NCI-H2227 (cell line): ENCODE results near the gene TNRC6B.

ENCODE experiments used
- DNase-seq: peaks from one replicate; lab custom pipeline; 2025; ENCODE audit not compliant: unreplicated experiment; lab: John Stamatoyannopoulos, UW

The TNRC6B gene

DNA sequence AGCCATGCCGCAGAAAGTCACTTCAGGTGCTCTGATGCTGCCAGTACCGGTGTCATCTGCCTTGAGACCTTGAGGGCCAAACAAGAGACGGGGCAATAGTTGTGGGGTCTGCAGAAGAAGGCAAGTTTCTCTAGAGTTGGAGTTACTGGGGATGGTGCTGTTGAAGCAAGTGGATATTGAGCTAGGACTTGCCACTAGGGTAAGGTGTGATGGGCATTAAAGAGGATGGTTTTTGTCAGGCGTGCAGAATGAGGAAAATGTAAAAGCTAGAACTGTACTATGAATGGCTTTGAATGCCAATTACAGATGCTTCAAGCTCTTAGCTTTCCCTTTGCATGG, 61.6 kb downstream of the TNRC6B start:
- DNase-seq = no peak

DNA sequence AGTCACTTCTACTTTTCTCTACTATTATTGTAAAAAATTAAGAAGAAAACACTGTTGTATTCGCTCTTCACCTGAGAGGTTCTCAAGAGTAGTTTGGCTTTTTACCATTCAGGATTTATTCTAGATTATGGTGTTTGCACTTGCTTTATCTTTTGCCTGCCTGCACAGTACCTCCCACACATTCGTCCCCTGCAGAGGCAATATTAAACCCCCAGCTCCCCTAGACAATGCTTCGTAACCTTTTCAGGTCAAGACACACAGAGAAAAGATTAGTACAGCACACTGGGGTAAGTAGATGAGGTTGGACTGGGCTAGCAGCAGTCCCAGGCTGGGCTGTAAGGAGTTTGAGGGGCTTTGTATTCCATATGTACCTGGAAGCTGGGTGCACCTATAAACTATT, 62.4 kb downstream of the TNRC6B start:
- DNase-seq = no peak

DNA sequence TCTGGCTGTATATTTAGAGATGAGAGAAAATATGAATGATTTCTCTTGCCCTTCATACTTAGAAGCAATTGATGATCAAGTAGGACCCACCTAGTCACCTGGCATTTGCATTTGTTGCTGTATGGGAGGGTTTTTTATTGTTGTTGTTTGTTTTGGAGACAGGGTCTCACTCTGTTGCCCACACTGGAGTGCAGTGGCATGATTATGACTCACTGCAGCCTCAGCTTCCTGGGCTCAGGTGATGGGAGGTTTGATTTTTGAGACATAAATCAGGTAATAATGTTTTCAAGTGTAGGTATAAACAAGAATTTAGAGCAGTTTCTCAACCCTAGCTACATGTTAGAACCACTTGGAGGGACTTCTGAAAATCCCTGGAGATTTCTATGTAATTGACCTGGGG, 63.0 kb downstream of the TNRC6B start:
- no peak for DNase-seq

DNA sequence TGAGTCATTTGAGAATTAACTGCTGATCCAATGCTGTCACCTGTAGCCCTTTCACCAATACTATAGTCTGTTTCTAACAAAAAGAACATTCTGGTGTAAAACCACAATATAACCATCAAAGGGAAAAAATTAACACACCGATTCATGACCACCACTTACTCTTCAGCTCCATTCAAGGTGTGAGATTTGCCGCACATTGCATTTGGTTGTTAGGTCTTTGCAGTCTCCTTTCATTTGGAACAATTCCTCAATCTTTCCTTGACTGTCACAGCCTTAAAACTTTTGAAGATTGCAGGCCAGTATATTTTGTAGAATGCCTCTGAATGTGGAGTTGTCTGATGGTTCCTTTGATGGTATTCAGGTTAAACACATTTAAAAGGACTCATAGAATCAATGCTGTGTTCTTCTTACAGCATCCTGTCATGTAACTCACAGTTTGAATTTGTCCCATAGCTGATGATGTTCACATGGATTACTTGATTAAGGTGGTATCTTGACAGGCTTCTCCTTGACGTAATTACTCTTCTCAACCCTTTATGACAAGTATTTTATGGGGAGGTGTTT, 63.6 kb downstream of the TNRC6B start:
- DNase-seq = no peak

DNA sequence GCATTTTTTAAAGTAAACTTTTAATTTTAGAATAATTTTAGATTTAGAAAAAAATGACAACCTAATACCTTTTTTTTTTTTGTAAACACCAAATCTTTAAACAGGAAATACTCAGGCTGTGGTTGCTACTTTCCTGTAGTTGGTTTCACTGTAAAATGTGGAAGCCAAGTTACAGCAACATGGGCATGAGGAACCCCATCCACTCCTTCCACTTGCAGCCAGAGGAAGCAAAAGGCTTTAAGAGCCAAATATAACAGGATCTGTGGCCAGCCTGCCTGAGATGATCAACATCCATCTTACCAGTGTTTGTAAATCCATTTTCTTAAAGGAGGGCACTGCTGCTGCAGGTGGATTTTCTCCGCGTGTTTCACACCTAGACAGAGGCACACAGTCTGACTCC, 66.2 kb downstream of the TNRC6B start:
- DNase-seq = no peak

DNA sequence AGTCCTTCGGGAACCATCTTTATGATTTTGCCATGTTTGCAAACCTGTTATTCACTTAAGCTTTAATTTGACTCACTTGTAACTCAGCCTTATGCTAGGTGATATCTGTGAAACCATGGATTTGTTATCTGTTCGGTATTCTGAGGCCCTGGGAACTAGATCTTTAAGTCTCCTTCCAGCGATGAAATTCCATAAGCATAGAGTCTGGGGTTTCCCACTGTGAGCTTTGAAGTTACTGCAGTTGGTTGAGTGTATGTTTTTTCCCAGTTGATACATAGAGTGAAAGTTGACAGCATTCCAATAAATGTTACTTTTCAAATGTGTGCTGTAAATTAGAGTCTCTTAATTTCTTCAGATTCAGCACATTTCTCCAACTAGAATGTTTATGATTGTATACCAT, 66.9 kb downstream of the TNRC6B start:
- DNase-seq = no peak

DNA sequence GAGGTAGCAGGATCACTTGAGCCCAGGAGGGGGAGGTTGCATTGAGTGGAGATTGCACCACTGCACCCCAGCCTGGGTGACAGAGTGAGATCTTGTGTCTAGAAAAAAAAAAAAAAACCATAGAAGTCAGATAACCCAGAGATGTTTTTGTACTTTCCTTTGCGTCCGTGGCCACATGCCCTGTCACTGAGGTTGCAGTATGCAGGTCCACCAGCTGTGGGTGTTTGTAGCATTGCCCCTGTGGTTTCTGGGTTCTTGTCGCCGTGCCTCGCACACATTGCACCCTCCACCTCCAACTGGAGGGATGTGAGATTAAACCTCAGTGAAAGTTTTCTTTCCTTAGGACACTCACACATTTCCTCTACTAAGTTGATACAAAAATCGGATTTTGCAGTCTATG, 70.3 kb downstream of the TNRC6B start:
- no peak for DNase-seq

DNA sequence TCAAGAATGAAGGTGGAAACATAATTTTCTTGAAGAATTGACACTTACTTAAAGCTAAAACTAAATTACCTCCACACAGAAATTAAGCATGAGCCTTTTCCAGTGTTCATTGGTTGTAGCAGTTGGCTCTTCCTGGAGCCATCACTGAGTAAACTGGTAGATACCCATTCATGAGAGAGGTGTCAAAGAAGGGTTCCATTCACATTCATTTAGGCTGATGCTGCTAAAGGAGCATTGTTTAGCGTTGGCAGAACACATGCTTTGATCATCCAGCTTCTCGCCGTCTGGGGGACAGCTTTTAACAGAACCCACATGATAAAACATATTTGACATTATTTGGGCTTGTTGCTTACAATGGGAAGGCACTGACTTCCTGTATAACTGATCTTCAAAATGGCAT, 71.6 kb downstream of the TNRC6B start:
- no peak for DNase-seq

DNA sequence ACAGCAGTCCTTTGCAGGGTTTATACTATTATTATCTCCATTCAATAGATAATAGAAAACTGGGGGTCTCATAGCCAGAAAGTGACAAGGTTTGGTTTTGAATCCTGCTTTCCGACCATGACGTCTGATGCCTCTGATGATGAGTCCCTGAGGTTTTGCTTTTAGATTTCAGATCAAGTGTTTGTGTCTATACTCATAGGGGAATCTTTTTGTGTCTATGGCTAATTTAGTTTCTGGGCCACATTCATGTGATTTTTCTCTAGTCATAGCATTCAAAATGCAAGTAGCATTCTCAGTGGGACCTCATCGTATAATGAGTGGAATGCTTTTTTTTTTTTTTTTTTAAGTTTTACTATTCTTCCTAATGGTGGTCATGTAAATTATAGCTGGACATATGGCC, 72.9 kb downstream of the TNRC6B start:
- no peak for DNase-seq

DNA sequence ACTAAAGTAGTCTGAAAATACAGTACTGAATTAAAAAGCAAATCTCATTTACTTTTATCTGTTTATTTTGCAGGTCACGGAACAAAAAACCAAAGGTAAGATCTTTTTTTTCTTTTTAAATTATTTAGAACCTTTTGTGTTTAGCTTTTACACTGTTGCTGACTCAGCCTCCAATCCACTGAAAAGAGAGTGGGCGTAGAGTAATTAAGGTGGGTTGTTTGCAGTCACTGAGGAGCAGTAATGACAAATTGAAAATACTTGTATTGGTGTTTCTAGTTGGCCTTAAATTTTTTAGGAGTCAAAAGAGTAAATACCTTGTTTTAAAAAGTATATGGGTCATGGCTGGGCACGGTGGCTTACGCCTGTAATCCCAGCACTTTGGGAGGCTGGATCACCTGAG, 73.4 kb downstream of the TNRC6B start:
- DNase-seq = no peak

DNA sequence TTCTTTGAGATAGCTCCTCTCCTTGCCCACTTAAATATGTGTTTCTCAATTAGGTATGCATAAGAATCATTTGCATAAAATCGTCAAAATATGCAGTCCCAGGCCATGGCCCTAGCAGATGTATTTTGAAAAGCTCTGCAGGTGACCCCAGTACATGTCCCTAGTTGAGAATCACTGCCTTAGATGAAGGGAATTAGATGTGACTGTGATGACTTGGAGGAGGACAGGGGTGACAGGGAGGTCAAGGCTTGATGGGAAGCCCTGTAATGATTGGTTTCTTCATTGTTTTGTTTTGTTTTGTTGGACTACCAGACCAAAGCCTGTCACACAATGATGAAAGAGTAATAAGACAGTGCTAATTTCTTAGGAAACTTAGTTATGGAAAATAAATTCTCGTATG, 74.4 kb downstream of the TNRC6B start:
- DNase-seq = no peak

DNA sequence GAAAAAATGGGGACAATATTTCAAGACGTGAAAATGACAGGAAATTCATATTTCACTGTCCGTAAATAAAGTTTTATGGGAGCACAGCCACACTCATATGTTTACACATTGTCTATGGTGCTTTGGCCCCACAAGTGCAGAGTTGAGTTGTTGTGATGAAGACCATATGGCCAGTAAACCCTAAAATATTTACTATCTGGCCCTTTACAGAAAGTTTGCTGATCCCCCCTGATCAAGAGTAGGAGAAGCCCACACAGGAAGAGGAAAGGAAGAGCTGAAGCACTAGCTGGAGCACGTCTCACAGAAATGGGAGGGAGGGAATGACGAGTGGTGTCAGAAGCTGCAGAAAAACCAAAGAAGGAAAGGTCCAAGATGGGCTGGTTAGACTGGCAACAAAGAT, 78.8 kb downstream of the TNRC6B start:
- no peak for DNase-seq

DNA sequence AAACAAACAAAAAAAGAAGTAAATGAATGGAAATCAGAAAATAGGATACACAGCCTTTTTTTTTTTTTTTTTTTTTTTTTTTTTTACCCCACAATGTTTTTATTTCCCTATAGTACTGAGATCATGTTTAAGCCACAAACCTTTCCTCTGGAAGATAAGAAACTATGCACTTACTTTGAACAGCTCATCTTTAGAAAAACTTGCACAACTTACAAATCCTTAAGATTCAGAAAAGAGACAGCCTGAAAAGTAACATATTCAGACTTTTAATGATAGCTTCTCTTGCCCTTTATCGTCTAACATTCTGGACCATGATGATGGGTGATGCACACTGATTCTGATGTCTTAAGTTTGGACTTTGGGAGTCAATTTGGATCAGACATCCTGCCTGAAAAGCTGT, 80.3 kb downstream of the TNRC6B start:
- DNase-seq = no peak

DNA sequence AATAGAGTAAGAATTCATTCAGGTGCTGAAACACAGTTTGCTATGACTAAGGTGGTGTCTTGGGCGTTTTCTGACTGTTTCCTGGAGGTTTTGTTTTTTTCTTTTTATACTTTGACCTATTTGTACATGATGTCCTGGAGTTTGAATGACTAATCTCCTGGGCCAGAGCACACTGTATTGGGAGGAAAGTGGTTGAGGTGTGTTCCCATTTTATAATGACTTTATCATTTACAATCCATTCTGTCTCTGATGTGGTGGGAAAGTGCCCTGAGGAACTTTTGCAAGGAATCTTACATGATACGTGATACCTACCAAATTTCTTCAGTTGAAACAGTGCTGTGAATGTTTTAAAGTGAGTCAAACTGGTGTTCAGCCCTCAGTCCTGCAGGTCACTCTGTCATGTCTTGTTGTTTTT, 80.8 kb downstream of the TNRC6B start:
- DNase-seq = no peak

DNA sequence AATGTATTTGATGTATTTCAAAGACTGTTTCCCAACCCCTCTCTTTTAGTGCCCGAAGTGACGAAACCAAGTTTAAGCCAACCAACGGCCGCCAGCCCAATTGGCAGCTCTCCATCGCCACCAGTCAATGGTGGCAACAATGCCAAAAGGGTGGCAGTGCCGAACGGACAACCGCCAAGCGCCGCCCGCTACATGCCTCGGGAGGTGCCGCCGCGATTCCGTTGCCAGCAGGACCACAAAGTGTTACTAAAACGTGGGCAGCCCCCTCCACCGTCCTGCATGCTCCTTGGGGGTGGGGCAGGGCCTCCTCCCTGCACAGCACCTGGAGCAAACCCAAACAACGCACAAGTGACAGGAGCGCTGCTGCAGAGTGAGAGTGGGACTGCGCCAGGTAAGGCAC, 84.1 kb downstream of the TNRC6B start:
- no peak for DNase-seq

DNA sequence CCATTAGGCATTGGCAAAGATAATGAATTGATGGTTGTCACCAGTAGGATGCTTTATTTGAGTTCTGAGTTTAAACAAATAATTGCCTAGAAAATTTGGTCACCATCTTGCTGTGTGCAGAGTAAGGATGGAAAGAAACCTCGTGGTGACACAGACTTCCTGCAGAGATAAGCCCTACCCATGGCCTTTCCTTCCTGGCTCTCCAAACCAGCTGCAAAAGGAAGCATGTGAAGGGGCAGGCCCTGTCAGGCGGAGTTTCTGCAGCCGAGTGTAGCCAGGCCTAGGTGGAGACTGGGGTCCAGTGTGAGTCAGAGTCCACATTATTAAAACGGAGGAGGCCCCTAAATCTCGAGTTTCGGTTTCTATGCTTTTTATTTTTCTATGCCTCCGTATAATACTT, 85.5 kb downstream of the TNRC6B start:
- DNase-seq = no peak

DNA sequence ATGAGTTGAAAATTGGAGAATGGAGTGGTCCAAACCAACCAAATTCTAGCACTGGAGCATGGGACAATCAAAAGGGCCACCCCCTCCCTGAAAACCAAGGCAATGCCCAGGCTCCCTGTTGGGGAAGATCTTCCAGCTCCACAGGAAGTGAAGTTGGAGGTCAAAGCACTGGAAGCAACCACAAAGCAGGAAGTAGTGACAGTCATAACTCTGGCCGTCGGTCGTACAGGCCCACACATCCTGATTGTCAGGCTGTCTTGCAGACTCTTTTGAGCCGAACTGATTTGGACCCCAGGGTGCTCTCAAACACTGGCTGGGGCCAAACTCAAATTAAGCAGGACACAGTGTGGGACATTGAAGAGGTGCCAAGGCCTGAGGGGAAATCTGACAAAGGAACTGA, 88.1 kb downstream of the TNRC6B start:
- no peak for DNase-seq

DNA sequence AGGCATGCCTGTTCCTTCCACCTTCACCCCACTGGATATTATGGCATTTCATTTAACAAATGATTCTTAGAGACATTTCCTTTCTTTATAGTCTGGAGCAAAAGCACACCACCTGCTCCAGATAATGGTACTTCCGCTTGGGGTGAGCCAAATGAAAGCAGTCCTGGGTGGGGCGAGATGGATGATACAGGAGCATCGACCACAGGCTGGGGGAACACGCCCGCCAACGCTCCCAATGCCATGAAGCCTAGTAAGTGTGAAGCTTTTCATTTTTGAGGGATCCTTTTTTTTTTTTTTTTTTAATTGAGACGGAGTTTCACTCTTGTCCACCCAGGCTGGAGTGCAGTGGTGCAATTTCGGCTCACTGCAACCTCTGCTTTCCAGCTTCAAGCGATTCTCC, 92.3 kb downstream of the TNRC6B start:
- no peak for DNase-seq

DNA sequence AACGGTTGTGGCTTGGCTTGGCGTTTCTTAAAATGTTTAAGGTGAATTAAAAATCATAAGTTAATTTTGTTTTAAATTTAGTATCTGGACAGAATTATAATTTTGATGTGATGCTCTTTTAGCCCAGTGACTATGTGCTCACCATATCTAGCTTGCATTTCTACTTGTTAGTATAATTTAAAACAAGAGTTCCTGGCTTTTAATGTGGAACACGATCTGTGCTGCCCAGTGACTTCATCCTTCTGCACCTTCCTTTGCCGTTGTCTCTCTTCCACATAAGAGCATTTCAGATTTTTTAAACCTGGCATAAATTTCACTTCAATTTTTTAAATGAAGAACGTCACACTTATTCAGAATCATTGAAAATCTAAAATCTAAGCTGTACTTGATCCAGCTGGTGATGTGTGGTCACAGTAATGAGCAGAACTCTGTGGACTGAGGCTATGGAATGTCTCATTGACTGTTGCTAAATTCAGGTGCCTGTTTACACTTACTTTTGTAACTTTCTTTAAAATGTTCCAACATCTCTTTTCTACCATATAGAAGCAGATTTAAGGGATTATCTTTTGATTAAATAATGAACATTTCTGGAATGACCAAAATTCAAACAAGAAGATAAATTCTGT, 93.1 kb downstream of the TNRC6B start:
- no peak for DNase-seq

DNA sequence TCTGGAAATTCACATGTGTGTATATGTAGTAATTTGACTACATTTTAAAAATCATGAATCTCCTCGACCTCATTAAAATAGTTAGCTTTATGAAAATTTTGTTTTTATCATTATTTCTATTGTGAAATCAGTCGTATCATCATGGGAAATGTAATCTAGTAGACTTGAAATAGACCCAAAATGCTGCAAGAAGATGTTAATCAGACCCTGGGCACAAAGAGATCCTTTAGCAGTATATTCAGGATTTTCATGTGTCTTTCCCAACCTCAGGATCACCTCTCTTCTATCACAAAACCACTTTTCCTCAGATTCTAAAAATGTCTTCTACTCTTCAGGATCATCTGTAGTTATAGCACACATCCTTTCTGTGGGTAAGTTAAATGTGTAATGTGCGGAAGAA, 93.7 kb downstream of the TNRC6B start:
- no peak for DNase-seq

DNA sequence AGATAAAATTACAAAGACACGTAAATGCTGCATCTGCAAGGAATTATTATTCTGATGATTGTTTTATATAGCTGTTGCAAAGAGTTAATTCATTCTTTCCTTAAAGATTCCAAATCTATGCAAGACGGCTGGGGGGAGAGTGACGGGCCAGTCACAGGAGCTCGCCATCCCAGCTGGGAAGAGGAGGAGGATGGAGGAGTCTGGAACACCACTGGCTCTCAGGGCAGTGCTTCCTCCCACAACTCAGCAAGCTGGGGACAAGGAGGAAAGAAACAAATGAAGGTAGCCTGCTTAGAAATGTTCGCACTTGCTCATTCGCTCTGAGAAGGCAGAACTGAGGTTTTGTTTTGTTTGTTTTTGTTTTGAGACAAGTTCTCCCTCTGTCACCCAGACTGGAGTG, 95.6 kb downstream of the TNRC6B start:
- DNase-seq = no peak

DNA sequence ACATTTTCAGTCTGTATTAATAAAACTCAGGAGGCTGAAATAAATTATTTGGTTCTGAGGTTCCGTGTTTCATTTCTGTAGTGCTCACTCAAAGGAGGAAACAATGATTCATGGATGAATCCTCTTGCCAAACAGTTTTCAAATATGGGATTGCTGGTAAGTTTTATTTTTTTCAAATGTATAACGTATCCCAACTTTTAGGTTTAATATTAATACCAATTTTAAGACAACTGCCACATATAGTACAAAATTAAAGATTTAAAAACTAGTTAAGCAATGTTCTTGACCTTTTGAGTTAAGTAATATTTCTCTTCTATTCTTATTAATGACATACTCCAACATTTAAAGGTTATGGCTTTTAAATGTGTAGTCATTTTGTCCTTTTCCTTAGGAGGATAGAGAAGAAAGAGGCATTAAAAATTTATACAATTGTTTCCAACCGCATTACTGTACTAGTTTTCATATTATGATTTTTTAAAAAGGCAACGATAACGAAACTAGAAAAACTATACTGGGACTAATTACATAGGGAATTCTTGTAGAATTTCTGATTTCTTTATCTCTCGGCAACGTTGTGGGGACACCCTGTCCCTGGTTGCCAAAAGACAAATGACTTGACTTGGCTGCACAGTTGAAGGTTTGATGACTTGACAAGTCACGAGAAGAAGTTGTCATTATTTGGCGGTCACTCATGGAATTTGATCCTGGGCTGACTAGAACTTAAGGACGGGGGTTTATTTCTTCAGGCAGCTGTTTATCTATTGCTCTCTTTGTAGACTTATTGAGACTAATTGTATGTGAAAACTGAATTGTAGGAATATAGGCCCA, 99.5 kb downstream of the TNRC6B start:
- no peak for DNase-seq

DNA sequence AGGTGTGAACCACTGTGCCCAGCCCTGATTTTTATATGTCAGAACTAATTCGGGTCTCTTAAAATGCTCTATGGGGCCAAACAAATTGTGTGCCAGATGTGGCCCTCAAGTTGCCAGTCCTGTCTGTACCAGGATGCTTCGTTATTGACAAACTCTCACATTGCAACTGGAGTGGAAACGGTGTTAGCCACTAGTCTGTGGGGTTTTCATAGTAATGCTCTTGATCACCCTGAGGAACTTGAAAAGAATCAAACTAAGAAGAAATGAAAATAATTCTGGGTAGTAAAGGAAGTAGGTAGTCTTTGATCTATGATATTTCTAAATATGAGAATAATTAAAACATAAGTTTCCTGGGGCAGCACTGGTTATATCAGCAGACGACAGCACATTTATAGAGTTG, 101.3 kb downstream of the TNRC6B start:
- no peak for DNase-seq
